Epithelial cell of proximal tubule (primary cell): ENCODE measurements around the gene SYNPO2. TPM values are rescaled to one million over a fixed set of nuclear protein-coding genes. Genes with fewer than 3 reads are reported as not detected.
"Not testable (repeated sequence)": the region's sequence is repeated elsewhere in the genome, so short reads cannot be mapped to it uniquely, and the experiment has no call there.

ENCODE experiments used
- DNase-seq: peaks from one replicate; pipeline ENCODE4 v3.0.0-alpha.2; 2011; ENCODE audit warnings: low read depth
- H3K4me3 ChIP-seq: 2 replicates; pipeline ENCODE4 v1.5.1; 2011; ENCODE audit warnings: low read depth, mild to moderate bottlenecking, low read length
- total RNA-seq: library from RNA; depleted of rRNA; stranded (reverse); fragments of >200 nt; gene quantifications from 2 replicates; pipeline ENCODE4 v1.2.3, GENCODE V29; 2015
- TF ChIP-seq, protein P1 (sequence below): conservative IDR thresholded peaks from 2 replicates; pipeline ENCODE4 v1.5.1; 2012; ENCODE audit warnings: low read depth, mild to moderate bottlenecking, low read length

Gene SYNPO2
- total RNA-seq, 1 donor from 2014 or later: 0.40 TPM

DNA sequence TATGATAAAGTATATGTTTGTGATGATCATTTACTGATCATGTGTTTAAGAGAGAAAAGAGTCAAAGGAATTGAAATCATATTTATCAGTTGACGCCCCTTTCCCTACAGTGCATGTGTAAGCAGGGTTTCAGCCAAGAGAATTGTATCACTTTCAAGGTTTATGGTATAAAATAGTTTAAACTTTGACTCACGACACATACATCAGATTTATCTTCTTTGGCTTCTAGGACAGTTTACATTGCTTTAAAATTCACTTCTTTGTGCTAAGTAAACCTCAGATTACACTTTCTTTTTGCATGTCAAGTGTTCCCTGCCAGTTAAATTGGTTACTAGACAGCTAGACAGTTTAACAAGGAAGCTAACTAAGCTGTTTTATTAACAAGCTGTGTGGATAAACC lies 160.7 kb downstream of the SYNPO2 start:
- H3K4me3 ChIP-seq: no peak overlapping the region
- no peak for DNase-seq
- TF ChIP-seq, protein P1, sequence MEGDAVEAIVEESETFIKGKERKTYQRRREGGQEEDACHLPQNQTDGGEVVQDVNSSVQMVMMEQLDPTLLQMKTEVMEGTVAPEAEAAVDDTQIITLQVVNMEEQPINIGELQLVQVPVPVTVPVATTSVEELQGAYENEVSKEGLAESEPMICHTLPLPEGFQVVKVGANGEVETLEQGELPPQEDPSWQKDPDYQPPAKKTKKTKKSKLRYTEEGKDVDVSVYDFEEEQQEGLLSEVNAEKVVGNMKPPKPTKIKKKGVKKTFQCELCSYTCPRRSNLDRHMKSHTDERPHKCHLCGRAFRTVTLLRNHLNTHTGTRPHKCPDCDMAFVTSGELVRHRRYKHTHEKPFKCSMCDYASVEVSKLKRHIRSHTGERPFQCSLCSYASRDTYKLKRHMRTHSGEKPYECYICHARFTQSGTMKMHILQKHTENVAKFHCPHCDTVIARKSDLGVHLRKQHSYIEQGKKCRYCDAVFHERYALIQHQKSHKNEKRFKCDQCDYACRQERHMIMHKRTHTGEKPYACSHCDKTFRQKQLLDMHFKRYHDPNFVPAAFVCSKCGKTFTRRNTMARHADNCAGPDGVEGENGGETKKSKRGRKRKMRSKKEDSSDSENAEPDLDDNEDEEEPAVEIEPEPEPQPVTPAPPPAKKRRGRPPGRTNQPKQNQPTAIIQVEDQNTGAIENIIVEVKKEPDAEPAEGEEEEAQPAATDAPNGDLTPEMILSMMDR: no peak

DNA sequence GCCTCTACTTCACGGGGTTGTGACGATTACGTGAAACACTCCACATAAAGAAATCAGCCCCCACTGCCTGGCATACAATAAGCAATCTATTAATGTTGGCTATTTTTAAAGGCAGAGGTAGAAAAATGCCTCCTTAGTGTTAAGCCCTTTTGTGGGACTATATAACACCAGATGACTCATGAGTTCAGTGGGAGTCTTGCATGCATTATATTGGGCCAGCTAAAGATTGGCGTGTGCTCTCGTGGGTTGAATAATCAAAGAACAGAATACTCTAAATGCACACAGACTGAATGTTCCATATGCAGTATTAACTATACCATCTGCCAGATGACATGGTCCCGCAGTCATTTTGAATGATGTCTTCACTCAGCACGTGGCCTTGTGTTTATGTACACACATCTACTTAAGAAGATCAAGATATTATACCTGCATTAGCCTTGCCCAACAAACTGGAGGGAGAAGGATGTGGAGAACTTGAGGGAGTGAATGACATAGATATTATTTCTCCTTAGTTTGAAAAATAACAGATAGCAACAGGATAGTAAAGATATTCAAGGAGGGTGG lies 162.0 kb downstream of the SYNPO2 start:
- DNase-seq: no peak
- H3K4me3 ChIP-seq: no peak overlapping the region
- TF ChIP-seq, protein P1: no peak

DNA sequence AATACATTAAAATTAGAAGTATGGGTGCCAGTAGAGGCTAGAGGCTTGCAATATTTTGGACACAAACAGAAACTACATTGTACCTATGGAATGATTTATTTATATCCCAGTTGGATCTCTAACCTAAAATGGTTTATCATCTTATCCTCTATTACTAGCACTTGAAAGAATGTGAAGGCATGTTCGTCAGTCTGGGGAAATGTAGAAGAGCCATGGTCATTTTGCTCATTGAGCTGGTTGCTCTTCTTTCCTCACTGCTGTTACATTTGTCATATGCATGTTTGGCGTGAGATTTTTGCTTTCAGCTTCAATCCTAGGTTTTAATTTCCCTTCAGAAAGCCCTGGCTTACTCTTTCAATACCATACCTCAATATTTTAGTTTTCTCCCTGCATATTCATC lies 164.6 kb downstream of the SYNPO2 start:
- DNase-seq: no peak
- H3K4me3 ChIP-seq: no peak overlapping the region
- TF ChIP-seq, protein P1: no peak

DNA sequence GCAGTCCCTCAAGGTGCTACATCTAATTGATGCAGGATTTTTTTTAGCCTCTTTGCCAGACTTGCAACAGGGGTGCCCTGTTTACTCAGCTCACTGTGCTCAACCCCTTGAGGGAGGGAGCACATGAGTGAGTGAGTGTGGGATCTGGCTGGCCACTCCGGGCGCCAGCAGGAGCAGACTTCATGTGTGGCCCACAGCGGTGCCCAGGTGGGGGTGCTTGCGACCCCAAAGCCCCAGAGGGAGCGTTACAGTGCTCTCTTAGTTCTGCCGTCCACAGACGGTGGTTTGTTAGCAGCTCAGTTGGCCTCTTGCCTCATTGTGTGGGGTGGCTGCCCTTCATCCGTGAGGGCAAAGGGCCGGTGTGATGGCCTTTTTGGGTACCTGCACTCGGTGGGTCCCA lies 165.3 kb downstream of the SYNPO2 start:
- DNase-seq: no peak
- TF ChIP-seq, protein P1: no peak
- H3K4me3 ChIP-seq: no peak overlapping the region

DNA sequence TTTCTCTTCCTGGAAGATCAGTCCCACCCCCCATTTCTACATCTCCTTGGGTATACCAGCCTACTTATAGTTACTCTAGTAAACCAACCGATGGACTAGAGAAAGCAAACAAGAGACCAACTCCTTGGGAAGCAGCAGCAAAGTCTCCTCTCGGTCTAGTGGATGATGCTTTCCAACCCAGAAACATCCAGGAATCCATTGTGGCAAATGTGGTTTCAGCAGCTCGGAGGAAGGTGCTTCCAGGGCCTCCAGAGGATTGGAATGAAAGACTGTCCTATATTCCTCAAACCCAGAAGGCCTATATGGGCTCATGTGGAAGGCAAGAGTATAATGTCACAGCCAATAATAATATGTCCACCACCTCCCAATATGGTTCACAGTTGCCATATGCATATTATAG lies 168.8 kb downstream of the SYNPO2 start:
- no peak for DNase-seq
- TF ChIP-seq, protein P1: no peak
- no peak overlapping the region for H3K4me3 ChIP-seq

DNA sequence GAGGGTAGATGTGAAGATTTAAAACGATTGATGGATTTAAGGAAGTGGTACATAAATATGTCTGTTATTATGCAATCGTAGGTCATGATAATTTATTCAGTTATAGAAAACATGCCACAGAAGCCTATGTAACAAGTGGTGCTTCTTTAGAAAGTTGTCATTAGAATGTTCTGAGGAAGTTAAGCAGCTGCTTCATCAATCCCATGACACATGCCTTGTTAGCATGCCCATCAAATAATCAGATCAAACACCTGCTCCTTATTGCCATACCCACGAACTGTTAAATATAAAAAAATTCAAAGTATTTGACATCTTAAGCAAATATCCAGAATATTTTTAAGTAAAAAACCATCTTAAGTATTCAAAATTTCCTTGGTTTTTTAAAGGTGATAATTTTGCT lies 170.6 kb downstream of the SYNPO2 start:
- TF ChIP-seq, protein P1: no peak
- no peak overlapping the region for H3K4me3 ChIP-seq
- DNase-seq: no peak

DNA sequence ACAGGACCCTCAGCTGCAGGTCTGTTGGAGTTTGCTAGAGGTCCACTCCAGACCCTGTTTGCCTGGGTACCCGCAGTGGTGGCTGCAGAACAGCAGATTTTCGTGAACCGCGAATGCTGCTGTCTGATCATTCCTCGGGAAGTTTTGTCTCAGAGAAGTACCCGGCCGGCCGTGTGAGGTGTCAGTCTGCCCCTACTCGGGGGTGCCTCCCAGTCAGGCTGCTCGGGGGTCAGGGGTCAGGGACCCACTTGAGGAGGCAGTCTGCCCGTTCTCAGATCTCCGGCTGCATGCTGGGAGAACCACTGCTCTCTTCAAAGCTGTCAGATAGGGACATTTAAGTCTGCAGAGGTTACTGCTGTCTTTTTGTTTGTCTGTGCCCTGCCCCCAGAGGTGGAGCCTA lies 178.5 kb downstream of the SYNPO2 start:
- H3K4me3 ChIP-seq, DNase-seq: not testable (repeated sequence)

DNA sequence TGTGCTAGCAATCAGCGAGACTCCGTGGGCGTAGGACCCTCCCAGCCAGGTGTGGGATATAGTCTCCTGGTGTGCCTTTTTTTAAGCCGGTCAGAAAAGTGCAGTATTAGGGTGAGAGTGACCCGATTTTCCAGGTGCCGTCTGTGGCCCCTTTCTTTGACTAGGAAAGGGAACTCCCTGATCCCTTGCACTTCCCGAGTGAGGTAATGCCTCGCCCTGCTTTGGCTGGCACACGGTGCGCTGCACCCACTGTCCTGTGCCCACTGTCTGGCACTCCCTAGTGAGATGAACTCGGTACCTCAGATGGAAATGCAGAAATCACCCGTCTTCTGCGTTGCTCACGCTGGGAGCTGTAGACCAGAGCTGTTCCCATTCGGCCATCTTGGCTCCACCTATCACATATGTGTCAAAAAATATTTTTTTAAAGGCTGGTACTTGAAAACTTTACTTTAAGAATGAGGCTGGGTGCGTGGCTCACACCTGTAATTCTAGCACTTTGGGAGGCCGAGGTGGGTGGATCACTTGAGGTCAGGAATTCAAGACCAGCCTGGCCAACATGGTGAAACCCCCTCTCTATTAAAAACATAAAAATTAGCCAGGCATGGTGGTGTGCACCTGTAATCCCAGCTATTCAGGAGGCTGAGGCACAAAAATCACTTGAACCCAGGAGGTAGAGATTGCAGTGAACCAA lies 179.2 kb downstream of the SYNPO2 start:
- not testable (repeated sequence) for DNase-seq

More for the DNA sequence above, 179.2 kb downstream of the SYNPO2 start:
- peak overlapping the region; percentile 14 for H3K4me3 ChIP-seq
